C4-2B (cell line): ENCODE data around the gene CSTPP1.

Experiments
- H3K27ac ChIP-seq: fragments of 450-650 bp; 2 replicates; pipeline ENCODE4 v1.5.1; 2017
- CTCF ChIP-seq: fragments of 450-650 bp; conservative IDR thresholded peaks from 2 replicates; pipeline ENCODE4 v1.5.1; 2017; ENCODE audit warnings: mild to moderate bottlenecking
- ZFX ChIP-seq: fragments of 450-650 bp; IDR thresholded peaks from 2 replicates; pipeline ENCODE4 v1.6.1; 2017

The CSTPP1 gene

GRCh38 chr11:47143322-47143721 is 206.8 kb downstream of the CSTPP1 start:
- no peak for TF ChIP-seq CTCF
- no peak for TF ChIP-seq ZFX
- no peak overlapping the region for H3K27ac ChIP-seq

GRCh38 chr11:47144541-47144940 is 208.0 kb downstream of the CSTPP1 start:
- TF ChIP-seq CTCF (no peak), ZFX (no peak)
- H3K27ac ChIP-seq = no peak overlapping the region

GRCh38 chr11:47147250-47147649 is 210.7 kb downstream of the CSTPP1 start:
- TF ChIP-seq CTCF (no peak), ZFX (no peak)

GRCh38 chr11:47147681-47148080 is 211.1 kb downstream of the CSTPP1 start:
- H3K27ac ChIP-seq = no peak overlapping the region

More at GRCh38 chr11:47147250-47147649, 210.7 kb downstream of the CSTPP1 start:
- H3K27ac ChIP-seq = no peak overlapping the region

GRCh38 chr11:47148270-47148669 is 211.7 kb downstream of the CSTPP1 start:
- no peak for TF ChIP-seq CTCF
- TF ChIP-seq ZFX = no peak
- no peak overlapping the region for H3K27ac ChIP-seq

More at GRCh38 chr11:47147681-47148080, 211.1 kb downstream of the CSTPP1 start:
- TF ChIP-seq ZFX (no peak), CTCF (no peak)

- no peak overlapping the region for H3K27ac ChIP-seq
- TF ChIP-seq CTCF (no peak), ZFX (no peak)
These were observed 212.5 kb downstream of the CSTPP1 start for GRCh38 chr11:47148903-47149531.

GRCh38 chr11:47149782-47150181 is 213.2 kb downstream of the CSTPP1 start:
- H3K27ac ChIP-seq = no peak overlapping the region
- TF ChIP-seq ZFX = no peak
- no peak for TF ChIP-seq CTCF
